ENCODE data around the gene MCM10.

Gene MCM10

DNA sequence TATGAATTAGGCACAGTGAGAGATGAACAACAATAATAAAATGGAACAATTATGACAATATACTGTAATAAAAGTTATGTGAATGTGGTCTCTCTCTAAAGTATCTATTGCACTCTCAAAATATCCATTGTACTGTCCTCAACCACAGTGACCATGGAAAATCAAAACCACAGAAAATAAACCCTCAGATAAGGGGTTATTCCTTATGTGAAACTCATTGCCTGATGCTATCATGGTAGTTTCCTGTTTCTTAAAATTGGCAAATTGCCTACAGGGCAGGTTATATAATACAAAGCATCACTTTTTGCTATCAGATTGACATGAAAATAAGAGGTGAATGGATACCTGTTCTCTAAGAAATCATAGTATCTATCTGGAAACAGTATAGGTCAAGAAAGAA is 3.8 kb downstream of the MCM10 start:
- no peak for DNase-seq (ENCODE audit: low spot score)

DNA sequence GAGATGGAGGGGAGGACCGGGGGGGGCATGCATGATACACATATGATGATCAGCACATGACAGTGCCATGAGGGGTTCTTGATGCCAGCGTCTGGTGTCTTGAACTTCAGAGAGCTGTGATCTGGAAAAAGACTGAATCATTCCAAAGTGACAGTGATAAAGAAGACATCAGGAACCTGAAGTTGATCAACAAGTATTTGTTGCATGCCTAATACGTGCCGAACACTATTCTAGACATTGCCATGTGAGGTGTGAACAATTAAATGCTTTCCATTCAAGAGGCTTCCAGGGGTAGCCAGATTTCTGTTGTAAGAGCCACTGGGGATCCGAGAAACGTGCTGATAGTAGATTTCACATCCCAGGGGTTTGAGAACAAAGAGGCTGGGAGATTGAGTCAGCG is 6.2 kb downstream of the MCM10 start:
- no peak for DNase-seq (ENCODE audit: low spot score)

DNA sequence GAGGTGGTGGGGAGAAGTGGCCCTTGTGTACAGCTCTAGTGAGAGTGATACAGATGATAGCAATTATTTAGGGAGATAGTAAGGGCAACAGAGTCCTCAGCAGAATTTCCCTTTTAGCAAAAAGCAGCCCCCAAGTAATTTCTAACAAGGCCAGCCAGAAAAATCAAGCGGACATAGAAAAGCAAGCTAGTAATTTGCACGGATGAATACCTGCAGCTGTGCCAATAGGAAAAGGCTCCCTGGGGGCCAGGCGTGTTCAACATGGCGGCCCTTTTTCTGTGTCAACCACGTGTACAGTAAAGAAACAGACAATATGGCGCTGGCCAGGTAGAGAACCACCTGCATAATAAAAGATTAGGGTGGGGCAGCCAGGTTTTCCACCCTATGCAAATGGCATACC is 7.4 kb downstream of the MCM10 start:
- no peak for DNase-seq (ENCODE audit: low spot score)

GRCh38 chr10:13173616-13174015 is 12.3 kb downstream of the MCM10 start:
- DNase-seq (ENCODE audit: low spot score) = no peak

GRCh38 chr10:13180788-13181187 is 19.4 kb downstream of the MCM10 start:
- no peak for DNase-seq (ENCODE audit: low spot score)

GRCh38 chr10:13182424-13182823 is 21.1 kb downstream of the MCM10 start:
- DNase-seq (ENCODE audit: low spot score) = no peak

DNA sequence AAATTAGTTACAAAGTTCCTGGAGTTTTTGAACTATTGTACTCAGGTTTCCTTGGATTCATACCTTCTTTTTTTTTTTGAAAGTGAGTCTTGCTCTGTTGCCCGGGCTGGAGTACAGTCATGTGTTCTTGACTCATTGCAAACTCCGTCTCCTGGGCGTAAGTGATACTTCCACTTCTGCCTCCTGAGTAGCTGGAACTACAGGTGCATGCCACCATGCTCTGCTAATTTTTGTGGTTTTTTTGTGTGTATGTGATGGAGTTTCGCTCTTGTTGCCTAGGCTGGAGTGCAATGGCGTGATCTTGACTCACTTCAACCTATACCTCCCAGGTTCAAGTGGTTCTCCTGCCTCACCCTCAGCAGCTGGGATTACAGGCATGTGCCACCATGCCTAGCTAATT is 22.3 kb downstream of the MCM10 start:
- no peak for DNase-seq (ENCODE audit: low spot score)

GRCh38 chr10:13184276-13184675 is 22.9 kb downstream of the MCM10 start:
- DNase-seq (ENCODE audit: low spot score) = no peak

DNA sequence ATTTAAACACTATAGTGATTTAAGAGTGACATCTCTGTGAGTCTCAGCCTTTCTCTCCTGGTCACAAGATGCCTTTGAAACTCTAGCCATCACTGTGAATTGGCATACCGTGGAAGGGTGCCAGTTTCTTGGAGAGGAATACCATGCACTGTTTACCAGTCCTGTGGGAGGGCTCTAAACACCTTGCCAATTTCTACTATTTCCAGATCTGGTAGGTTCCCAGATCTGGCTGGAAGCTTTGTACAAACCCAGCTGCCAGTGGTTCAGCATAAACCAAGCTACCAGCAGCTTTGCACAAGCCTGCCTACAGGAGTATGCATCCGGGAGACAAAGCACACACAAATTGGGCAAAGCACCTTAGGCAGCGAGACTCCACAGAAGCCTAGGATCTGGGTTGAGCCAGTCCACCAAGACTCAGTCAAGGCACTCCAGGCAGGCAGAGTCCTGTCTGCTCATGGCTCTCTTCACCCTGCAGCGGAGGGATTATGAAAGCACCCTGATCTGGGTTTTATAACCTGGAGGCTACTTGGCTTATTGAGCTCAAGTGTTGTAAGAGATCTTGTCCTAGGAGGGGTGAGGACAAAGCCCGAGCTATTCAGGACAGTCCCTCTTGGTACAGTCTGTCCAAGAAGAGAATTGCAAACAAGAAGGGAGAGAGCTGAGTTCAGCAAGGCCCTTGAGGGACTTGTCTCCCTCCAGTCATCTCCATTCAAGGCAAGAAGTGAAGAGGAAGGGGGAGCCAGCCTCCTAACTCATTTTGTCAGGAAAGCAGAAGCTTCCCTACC is 23.6 kb downstream of the MCM10 start:
- DNase-seq (ENCODE audit: low spot score) = no peak

DNA sequence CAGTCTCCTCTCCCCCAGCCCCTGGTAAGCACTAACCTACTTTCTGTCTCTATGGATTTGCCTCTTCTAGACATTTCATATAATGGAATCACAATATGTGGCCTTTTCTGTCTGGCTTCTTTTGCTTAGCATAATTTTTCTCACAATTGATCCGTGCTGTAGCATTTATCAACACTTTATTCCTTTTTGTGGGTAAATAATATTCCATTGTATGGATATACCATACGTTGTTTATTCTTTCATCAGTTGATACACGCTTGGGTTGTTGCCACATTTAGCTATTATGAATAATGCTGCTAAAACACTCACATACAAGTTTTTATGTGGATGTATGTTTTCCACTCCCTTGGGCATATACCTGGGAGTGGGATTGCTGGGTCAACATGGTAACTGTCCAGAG is 25.8 kb downstream of the MCM10 start:
- DNase-seq (ENCODE audit: low spot score) = no peak

- DNase-seq (ENCODE audit: low spot score) = no peak
Measured at GRCh38 chr10:13188593-13188992, 27.2 kb downstream of the MCM10 start.

GRCh38 chr10:13189961-13190360 is 28.6 kb downstream of the MCM10 start:
- no peak for DNase-seq (ENCODE audit: low spot score)

DNA sequence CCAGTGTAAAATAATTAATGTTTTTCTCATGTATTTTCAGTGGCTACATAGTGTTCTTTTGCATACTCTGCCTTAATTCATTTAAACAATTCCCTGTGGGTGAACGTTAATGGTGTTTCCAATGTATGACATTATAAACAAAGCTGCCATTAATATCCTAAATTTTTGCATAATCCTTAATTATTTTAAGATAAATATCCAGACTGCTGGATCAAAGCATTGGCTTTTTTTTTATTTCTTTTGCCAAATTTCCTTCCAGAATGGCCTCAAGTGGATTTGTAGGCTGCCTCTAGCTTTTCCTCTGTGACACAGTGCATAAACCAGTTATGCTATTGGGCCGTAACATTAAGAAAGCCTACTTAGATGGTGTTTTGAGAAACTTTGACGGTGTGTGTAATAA is 29.5 kb downstream of the MCM10 start:
- no peak for DNase-seq (ENCODE audit: low spot score)

DNA sequence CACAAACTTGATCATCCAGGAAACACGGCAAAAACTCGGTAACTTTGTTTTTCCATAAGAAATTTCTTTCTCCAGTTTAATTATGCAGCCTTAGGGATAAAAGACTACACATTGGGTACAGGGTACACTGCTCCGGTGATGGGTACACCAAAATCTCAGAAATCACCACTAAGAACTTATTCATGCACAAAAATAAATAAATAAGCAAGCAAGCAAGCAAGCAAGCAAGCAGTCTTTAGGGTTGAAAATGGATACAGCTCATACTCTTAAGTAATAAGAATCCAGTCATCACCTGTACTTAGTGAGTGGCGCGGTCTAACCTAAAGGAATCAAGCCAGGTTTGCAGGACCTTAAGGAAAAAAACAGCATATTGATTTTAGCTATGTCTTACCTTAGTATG is 30.0 kb downstream of the MCM10 start:
- DNase-seq (ENCODE audit: low spot score) = no peak

- DNase-seq (ENCODE audit: low spot score) = no peak
Measured at GRCh38 chr10:13193637-13194036, 32.3 kb downstream of the MCM10 start.

GRCh38 chr10:13195016-13195415 is 33.7 kb downstream of the MCM10 start:
- DNase-seq (ENCODE audit: low spot score) = no peak

- DNase-seq (ENCODE audit: low spot score) = no peak
Measured at GRCh38 chr10:13201132-13201531, 39.8 kb downstream of the MCM10 start.

DNA sequence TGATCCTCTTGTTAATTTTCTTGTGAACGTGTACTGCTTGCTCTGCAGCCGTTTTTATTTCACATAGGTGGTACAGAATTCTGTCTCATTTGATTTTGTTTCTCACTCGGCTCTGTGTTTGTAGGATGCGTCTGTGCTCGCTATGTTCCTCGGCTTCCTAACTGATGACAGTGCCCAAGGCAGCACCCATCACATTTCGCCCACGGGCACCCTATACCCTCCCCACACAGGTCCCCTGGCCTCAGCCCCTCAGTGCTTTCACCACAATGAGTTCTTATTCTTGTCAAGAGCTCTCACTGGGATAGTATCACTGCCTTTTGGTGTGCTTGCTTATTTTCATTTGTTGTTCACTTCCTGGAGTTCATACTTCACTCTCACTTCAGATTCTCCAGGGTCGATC is 44.7 kb downstream of the MCM10 start:
- DNase-seq (ENCODE audit: low spot score) = no peak

DNA sequence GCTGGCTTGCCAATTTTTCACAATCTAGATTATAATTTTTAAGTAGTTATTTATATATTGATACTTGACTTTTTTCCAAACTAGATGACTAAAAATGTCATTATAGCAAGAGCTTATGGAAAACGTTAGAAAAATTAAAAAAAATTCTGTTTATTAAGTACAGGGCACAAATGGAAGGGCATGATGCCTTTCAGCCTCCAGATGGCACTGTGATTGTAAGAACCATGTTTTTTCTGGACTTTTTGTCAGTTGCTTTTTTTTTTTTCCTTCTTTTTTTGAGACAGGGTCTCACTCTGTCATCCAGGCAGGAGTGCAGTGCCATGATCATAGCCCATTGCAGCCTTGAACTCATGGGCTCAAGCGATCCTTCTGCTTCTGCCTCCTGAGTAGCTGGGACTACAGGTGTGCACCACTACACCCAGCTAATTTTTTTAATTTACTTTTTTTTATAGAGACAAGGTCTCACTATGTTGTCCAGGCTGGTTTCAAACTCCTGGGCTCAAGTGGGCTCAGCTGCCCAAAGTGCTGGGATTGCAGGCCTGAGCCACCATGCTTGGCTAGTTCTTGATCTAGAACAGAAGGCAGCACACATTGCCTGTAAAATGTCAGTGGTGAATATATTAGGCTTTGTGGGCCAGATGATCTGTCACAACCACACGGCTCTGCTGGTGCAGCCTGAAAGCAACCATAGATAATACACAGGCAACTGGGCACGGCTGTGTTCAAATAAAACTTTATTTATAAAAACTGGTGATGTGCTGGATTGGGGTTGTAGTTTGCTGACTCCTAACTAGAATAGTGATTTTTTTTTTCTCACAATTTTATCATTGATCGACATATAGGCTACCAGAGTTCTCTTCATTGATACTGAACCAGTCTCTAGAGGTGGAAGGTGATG is 45.4 kb downstream of the MCM10 start:
- no peak for DNase-seq (ENCODE audit: low spot score)

DNA sequence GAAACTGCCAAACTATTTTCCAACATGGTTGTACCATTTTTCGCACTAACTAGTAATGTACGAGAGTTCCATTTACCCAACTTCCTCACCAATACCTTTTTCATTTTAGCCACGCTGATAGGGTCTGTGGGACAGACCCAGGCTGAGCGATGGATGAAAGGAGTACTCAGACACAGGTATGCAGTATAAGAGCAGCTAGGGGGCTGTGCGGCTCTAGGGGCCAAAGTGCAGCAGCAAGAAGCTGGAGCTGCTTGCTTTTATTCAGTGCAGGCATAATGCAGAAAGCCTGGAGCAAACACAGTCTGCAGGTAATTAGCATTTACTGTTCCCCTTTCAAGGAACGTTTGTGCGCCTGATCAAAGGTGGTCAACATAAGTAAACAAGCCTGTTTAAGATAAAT is 51.8 kb downstream of the MCM10 start:
- DNase-seq (ENCODE audit: low spot score) = no peak

DNA sequence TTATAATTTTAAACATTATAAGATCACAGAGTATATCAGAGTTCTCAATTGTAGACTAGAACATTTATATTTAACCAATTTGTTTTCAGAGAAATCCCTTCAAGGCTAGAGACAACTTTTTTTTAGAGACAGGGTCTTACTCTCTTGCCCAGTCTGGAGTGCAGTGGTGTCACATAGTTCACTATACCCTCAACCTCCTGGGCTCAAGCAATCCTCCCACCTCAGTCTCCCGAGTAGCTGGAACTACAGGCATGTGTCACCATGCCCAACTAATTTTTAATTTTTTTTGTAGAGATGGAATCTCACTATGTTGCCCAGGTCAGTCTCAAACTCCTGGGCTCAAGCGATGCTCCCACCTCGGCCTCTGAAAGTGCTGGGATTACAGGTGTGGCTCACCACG is 57.5 kb downstream of the MCM10 start:
- DNase-seq (ENCODE audit: low spot score) = no peak

- no peak for DNase-seq (ENCODE audit: low spot score)
Measured at GRCh38 chr10:13219685-13220670, 58.6 kb downstream of the MCM10 start.
